ENCODE results near the gene CD53.

CD53 gene

GRCh38 chr1:110880708-110881374 lies 7.9 kb downstream of the CD53 start:
- TF ChIP-seq CTCF (IDR thresholded peaks at IDR 0.05; ENCODE audit: borderline replicate concordance, control extremely low read depth, extremely low read depth, insufficient read depth, missing control alignments), result no peak
- in situ Hi-C loops (cut with MboI; ENCODE audit: low sequenced_read_pairs, unreplicated experiment), result no loop called here
- DNase-seq (ENCODE audit: low spot score), result no peak

- in situ Hi-C loops (cut with MboI; ENCODE audit: low sequenced_read_pairs, unreplicated experiment), result no loop called here
- no peak for DNase-seq (ENCODE audit: low spot score)
- TF ChIP-seq CTCF (IDR thresholded peaks at IDR 0.05; ENCODE audit: borderline replicate concordance, control extremely low read depth, extremely low read depth, insufficient read depth, missing control alignments), result no peak
Observed at GRCh38 chr1:110888049-110888448, 15.1 kb downstream of the CD53 start.

- DNase-seq (ENCODE audit: low spot score), result no peak
- TF ChIP-seq CTCF (IDR thresholded peaks at IDR 0.05; ENCODE audit: borderline replicate concordance, control extremely low read depth, extremely low read depth, insufficient read depth, missing control alignments), result no peak
- in situ Hi-C loops (cut with MboI; ENCODE audit: low sequenced_read_pairs, unreplicated experiment), result no loop called here
Observed at GRCh38 chr1:110888641-110889040, 15.7 kb downstream of the CD53 start.

GRCh38 chr1:110890474-110891196 lies 17.7 kb downstream of the CD53 start:
- TF ChIP-seq CTCF (IDR thresholded peaks at IDR 0.05; ENCODE audit: borderline replicate concordance, control extremely low read depth, extremely low read depth, insufficient read depth, missing control alignments), result no peak
- in situ Hi-C loops (cut with MboI; ENCODE audit: low sequenced_read_pairs, unreplicated experiment), result no loop called here
- DNase-seq (ENCODE audit: low spot score), result no peak

GRCh38 chr1:110893908-110894490 lies 21.1 kb downstream of the CD53 start:
- no peak for DNase-seq (ENCODE audit: low spot score)
- in situ Hi-C loops (cut with MboI; ENCODE audit: low sequenced_read_pairs, unreplicated experiment), result no loop called here
- TF ChIP-seq CTCF (IDR thresholded peaks at IDR 0.05; ENCODE audit: borderline replicate concordance, control extremely low read depth, extremely low read depth, insufficient read depth, missing control alignments), result no peak

DNA sequence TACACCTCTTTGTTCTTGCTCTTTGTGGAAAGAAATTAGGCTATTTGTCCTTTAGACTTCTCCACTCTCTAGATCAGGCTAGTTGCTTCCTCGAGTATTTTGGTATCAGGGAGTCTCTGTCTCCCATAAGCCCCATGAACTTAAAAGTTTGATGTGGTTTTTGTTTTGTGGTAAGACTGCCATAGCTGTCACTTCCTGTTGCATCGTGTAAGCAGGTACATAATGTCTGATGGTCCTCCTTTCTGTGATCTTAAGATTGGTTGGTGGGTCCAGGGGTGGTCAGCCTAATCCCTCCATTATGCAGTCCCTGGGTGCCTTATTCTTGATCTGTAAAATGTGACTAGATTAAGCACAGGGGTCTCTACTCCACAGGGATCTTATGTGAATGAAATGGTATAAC lies 23.1 kb downstream of the CD53 start:
- no peak for DNase-seq (ENCODE audit: low spot score)
- in situ Hi-C loops (cut with MboI; ENCODE audit: low sequenced_read_pairs, unreplicated experiment), result no loop called here
- no peak for TF ChIP-seq CTCF (IDR thresholded peaks at IDR 0.05; ENCODE audit: borderline replicate concordance, control extremely low read depth, extremely low read depth, insufficient read depth, missing control alignments)
